DND-41 (cell line): ENCODE results near the gene PDXP.

Source experiments
- EZH2 ChIP-seq: IDR thresholded peaks from 3 replicates; pipeline ENCODE4 v1.6.1; 2012; ENCODE audit warnings: borderline replicate concordance, low read depth, mild to moderate bottlenecking, moderate library complexity, low read length, inconsistent platforms; ENCODE audit not compliant: severe bottlenecking
- TF ChIP-seq, protein P1 (sequence below): IDR thresholded peaks from 2 replicates; pipeline ENCODE4 v1.5.1; 2012; ENCODE audit warnings: borderline replicate concordance, low read length, moderate library complexity, mild to moderate bottlenecking; ENCODE audit not compliant: poor library complexity, severe bottlenecking; ENCODE audit errors: extremely low read depth

DNA sequence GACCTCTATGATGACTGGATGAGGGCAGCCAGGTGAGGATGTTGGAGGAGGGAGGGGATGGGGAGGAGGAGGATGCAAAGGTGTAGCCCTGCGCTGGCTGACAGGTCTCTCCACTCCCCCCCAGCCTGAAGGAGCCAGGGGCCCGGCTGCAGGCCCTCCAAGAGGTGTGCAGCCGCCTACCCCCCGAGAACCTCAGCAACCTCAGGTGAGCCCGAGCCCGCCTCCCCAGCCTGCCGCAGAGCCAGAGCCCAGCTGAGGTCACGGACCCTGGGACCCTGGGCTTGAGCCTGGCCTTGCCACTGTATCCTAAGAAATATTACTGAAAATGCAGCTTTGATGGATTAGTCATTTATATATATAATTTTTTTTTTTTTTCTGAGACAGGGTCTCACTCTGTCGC, 11.2 kb upstream of the PDXP start:
- TF ChIP-seq, protein P1, sequence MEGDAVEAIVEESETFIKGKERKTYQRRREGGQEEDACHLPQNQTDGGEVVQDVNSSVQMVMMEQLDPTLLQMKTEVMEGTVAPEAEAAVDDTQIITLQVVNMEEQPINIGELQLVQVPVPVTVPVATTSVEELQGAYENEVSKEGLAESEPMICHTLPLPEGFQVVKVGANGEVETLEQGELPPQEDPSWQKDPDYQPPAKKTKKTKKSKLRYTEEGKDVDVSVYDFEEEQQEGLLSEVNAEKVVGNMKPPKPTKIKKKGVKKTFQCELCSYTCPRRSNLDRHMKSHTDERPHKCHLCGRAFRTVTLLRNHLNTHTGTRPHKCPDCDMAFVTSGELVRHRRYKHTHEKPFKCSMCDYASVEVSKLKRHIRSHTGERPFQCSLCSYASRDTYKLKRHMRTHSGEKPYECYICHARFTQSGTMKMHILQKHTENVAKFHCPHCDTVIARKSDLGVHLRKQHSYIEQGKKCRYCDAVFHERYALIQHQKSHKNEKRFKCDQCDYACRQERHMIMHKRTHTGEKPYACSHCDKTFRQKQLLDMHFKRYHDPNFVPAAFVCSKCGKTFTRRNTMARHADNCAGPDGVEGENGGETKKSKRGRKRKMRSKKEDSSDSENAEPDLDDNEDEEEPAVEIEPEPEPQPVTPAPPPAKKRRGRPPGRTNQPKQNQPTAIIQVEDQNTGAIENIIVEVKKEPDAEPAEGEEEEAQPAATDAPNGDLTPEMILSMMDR = no peak
- no peak for TF ChIP-seq EZH2
